Measurements from ENCODE around the gene HACD2.

HACD2 gene

GRCh38 chr3:123479891-123480290 is 105.0 kb downstream of the HACD2 start:
- no peak for DNase-seq (ENCODE audit: low read depth)
- no peak overlapping the region for H3K4me3 ChIP-seq (ENCODE audit: low read depth, low read length)
- in situ Hi-C loops (cut with HindIII; ENCODE audit: low sequenced_read_pairs): no loop called here
- TF ChIP-seq CTCF (IDR thresholded peaks at IDR 0.05; ENCODE audit: low read depth, low read length, missing control alignments): no peak

GRCh38 chr3:123478314-123478713 is 106.5 kb downstream of the HACD2 start:
- no peak for TF ChIP-seq CTCF (IDR thresholded peaks at IDR 0.05; ENCODE audit: low read depth, low read length, missing control alignments)
- in situ Hi-C loops (cut with HindIII; ENCODE audit: low sequenced_read_pairs): no loop called here
- H3K4me3 ChIP-seq (ENCODE audit: low read depth, low read length): no peak overlapping the region
- no peak for DNase-seq (ENCODE audit: low read depth)

- no peak for TF ChIP-seq CTCF (IDR thresholded peaks at IDR 0.05; ENCODE audit: low read depth, low read length, missing control alignments)
- in situ Hi-C loops (cut with HindIII; ENCODE audit: low sequenced_read_pairs): no loop called here
- DNase-seq (ENCODE audit: low read depth): no peak
- H3K4me3 ChIP-seq (ENCODE audit: low read depth, low read length): no peak overlapping the region
Measured at GRCh38 chr3:123476967-123477750, 107.7 kb downstream of the HACD2 start.

GRCh38 chr3:123475786-123476185 is 109.1 kb downstream of the HACD2 start:
- TF ChIP-seq CTCF (IDR thresholded peaks at IDR 0.05; ENCODE audit: low read depth, low read length, missing control alignments): no peak
- in situ Hi-C loops (cut with HindIII; ENCODE audit: low sequenced_read_pairs): no loop called here
- no peak overlapping the region for H3K4me3 ChIP-seq (ENCODE audit: low read depth, low read length)
- DNase-seq (ENCODE audit: low read depth): no peak

GRCh38 chr3:123471106-123471505 is 113.7 kb downstream of the HACD2 start:
- in situ Hi-C loops (cut with HindIII; ENCODE audit: low sequenced_read_pairs): no loop called here
- H3K4me3 ChIP-seq (ENCODE audit: low read depth, low read length): no peak overlapping the region
- no peak for TF ChIP-seq CTCF (IDR thresholded peaks at IDR 0.05; ENCODE audit: low read depth, low read length, missing control alignments)
- DNase-seq (ENCODE audit: low read depth): no peak

- in situ Hi-C loops (cut with HindIII; ENCODE audit: low sequenced_read_pairs): no loop called here
- TF ChIP-seq CTCF (IDR thresholded peaks at IDR 0.05; ENCODE audit: low read depth, low read length, missing control alignments): no peak
- H3K4me3 ChIP-seq (ENCODE audit: low read depth, low read length): no peak overlapping the region
- no peak for DNase-seq (ENCODE audit: low read depth)
Measured at GRCh38 chr3:123469323-123469995, 115.4 kb downstream of the HACD2 start.

All from astrocyte of the cerebellum (primary cell).